DND-41 (cell line): ENCODE results near the gene LRRFIP2.

Source experiments
- EZH2 ChIP-seq: IDR thresholded peaks from 3 replicates; pipeline ENCODE4 v1.6.1; 2012; ENCODE audit warnings: borderline replicate concordance, low read depth, mild to moderate bottlenecking, moderate library complexity, low read length, inconsistent platforms; ENCODE audit not compliant: severe bottlenecking
- TF ChIP-seq, protein P1 (sequence below): IDR thresholded peaks from 2 replicates; pipeline ENCODE4 v1.5.1; 2012; ENCODE audit warnings: borderline replicate concordance, low read length, moderate library complexity, mild to moderate bottlenecking; ENCODE audit not compliant: poor library complexity, severe bottlenecking; ENCODE audit errors: extremely low read depth

DNA sequence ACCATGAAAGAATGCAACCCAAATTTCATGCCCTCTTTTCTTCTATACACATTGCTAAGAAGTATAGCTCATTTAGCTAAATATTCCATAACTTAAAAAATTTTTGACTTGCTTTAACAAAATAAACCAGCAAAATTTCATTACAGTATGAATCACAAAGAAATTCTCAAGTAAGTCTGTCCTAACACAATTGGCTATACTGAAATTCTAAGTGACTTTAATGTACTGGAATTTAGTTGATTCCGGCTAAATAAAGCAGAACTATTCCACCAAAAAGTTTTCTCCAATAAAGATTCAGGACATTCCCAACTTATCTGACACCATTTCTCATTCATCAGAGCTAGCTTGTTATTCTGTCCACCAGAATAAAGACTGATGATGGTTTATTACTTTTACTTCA is 23.8 kb downstream of the LRRFIP2 start:
- TF ChIP-seq, protein P1, sequence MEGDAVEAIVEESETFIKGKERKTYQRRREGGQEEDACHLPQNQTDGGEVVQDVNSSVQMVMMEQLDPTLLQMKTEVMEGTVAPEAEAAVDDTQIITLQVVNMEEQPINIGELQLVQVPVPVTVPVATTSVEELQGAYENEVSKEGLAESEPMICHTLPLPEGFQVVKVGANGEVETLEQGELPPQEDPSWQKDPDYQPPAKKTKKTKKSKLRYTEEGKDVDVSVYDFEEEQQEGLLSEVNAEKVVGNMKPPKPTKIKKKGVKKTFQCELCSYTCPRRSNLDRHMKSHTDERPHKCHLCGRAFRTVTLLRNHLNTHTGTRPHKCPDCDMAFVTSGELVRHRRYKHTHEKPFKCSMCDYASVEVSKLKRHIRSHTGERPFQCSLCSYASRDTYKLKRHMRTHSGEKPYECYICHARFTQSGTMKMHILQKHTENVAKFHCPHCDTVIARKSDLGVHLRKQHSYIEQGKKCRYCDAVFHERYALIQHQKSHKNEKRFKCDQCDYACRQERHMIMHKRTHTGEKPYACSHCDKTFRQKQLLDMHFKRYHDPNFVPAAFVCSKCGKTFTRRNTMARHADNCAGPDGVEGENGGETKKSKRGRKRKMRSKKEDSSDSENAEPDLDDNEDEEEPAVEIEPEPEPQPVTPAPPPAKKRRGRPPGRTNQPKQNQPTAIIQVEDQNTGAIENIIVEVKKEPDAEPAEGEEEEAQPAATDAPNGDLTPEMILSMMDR = no peak
- no peak for TF ChIP-seq EZH2
